GM21619 (cell line): ENCODE results near the gene GOLGA6L10.
"Not testable (repeated sequence)": the region's sequence is repeated elsewhere in the genome, so short reads cannot be mapped to it uniquely, and the experiment has no call there.

Source experiments
- ATAC-seq: cut with Tn5 transposase; IDR thresholded peaks from one replicate; pipeline ENCODE4 v1.9.1; 2021; ENCODE audit not compliant: unreplicated experiment

Gene GOLGA6L10

GRCh38 chr15:82319522-82320278 is 29.6 kb downstream of the GOLGA6L10 start:
- not testable (repeated sequence) for ATAC-seq

- not testable (repeated sequence) for ATAC-seq
Observed at GRCh38 chr15:82318281-82318680, 31.0 kb downstream of the GOLGA6L10 start.

GRCh38 chr15:82317516-82317915 is 31.8 kb downstream of the GOLGA6L10 start:
- ATAC-seq: not testable (repeated sequence)

DNA sequence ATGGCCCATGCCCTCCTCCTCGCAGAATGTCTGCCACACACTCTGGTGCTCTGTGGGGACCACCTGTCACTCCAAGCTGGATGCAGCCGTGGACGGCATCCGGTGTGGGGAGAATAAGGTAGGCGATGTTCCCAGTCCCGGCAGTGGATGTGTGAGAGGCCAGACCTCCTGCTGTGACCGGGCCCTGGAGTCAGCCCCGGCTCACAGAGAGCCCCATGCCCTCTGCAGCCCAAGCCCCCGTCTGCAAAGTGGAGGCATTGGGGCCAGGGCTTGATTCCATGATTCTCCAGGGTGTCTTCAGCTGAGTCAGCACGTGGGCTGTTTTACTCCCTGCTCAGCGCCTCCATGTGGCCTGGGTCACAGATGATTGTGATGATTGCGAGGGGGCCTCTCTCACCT is 32.2 kb downstream of the GOLGA6L10 start:
- ATAC-seq: no peak

GRCh38 chr15:82316247-82317090 is 32.8 kb downstream of the GOLGA6L10 start:
- not testable (repeated sequence) for ATAC-seq

DNA sequence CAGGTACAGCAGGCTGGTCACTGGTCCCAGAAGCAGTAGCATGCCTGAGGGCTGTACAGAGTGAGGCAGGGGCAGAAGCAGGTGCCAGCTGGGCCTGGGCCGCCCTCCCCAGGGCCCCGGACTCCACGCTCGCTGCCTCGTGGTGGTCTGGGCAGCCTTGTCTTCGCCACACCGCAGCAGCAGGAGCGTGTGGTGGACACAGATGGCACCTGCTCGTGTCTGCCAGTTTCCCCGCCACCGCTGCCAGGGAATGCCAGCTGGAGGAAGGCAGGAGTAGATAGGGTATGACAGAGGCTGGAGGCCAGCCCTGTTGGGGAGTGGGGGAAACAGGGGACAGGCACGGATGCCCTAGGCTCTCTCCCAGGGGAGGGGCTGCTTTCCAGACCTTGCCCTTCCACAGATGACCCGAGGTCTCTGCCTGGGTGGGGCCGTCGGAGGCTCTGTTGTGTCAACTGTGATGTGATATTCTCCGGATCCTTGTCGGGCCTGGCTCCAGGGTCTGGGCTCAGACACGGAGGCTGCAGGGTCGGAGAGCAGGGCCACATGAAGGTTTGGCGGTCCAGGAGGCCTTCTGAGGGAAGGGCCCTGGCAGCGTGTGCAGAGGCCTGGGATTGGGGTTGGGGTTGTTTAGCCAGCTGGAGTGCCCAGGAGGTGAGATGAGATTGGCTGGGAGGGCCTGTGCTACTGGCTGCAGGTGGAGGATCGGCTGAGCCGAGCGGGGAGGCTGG is 33.6 kb downstream of the GOLGA6L10 start:
- ATAC-seq: no peak

GRCh38 chr15:82314769-82315518 is 34.3 kb downstream of the GOLGA6L10 start:
- no peak for ATAC-seq

DNA sequence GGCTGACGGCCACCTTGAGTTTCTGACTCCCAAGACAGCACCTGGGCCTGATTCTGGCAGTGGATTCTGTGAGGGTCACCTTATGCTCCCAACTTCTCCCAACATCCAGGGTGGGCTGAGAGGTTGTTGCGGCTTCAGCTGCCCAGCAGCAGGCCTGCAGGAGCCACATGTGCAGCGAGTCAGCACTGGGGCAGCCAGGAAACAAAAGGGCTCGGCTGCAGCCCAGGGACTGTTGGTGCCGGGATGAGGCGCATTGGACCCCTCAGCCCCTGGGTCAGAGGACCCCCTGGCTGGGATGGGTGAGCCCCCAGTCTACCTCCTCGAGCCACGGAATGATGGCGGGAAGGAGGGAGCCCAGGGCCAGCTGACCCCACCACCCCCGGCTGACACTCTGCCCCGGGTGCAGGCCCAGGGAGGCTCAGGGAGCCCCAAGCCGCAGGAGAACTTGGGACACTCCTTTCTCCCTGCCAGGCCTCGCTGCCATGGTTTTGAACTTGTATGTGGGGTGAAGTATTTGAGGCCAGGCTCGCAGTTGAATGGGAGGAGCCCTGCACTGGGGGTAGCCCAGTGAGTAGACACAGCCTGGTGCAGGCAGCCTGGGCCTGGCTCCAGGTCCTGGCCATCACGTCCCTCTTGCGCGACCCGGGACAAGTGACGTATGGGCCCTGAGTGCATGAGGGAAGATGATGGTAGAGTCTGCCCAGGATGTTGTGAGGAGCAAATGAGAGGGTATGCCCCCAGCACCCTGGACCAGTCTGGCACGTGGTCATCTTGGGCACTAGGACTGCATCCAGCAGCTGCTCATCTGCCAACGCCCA is 35.1 kb downstream of the GOLGA6L10 start:
- ATAC-seq: not testable (repeated sequence)

DNA sequence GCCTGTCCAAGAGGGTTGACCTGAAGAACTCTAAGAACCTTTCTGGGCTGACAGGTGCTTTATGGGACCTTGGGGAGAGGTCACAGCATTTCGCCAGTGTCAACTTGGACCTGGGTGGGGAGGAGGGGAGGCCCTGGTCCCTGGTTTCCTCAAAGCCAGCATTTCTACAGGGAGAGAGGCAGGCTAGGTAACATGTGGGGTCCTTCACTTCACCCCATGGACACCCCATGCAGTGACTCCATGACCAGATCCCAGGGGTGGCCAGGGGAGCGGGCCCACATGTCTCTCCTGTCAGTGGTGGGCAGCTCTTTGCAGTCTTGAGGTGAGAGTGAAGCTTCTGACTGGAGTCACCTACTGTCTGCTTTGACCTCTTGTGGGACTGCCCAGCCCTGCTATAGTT is 35.8 kb downstream of the GOLGA6L10 start:
- ATAC-seq: no peak

DNA sequence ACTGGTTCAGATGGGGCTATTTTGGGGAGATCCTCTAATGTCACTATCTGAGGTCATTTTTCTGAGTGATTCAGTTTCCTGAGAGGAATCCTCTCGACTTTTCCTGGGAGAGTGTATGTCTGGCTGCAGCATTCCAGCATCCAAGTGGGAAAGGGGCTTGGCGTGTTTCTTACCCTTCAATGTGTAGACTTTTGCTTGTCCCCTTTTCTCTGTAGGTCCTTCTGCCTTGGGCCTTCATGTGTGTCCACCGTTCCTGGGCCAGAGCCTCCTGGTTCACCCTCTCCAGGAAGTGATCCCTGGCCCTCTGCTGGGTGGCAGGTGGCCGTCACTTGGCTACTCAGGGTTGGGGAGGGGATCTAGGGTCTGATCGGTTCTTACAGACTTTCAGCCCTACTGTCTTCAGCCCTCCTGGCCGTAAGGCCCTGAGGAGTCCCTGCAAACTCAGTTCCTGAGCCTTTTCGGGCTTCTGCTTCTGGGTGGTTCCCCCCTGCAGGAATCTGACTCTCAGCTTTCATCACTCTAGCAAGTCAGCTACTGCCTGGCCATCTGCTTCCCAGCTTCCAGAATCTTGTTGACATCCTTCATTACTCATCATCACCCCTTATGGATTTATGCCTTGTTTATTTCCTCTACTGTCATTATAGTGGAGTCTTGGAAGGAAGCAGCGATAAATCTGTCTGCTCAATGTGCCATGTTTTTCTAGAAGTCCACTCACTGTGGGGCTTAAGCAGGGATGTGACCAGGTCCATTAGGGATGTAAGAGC is 36.5 kb downstream of the GOLGA6L10 start:
- no peak for ATAC-seq

GRCh38 chr15:82311321-82311720 is 38.0 kb downstream of the GOLGA6L10 start:
- ATAC-seq: not testable (repeated sequence)

GRCh38 chr15:82309802-82310201 is 39.5 kb downstream of the GOLGA6L10 start:
- no peak for ATAC-seq

DNA sequence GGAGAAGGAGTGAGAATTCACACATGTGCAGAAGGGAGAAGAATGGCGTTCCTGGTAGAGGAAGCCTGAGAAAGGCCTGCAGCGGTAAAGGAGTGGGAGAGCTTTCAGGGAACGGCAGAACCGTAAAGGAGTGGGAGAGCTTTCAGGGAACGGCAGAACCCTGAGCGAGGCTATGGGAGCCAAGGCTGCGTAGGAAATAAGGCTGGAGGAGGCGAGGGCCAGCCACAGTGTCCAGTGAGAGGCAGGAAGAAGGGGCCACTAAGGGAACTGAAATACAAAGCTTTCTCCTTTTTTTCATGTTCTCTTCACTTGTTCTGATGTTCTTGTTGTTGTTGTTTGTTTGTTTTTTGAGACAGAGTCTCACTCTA is 41.6 kb downstream of the GOLGA6L10 start:
- ATAC-seq: no peak

DNA sequence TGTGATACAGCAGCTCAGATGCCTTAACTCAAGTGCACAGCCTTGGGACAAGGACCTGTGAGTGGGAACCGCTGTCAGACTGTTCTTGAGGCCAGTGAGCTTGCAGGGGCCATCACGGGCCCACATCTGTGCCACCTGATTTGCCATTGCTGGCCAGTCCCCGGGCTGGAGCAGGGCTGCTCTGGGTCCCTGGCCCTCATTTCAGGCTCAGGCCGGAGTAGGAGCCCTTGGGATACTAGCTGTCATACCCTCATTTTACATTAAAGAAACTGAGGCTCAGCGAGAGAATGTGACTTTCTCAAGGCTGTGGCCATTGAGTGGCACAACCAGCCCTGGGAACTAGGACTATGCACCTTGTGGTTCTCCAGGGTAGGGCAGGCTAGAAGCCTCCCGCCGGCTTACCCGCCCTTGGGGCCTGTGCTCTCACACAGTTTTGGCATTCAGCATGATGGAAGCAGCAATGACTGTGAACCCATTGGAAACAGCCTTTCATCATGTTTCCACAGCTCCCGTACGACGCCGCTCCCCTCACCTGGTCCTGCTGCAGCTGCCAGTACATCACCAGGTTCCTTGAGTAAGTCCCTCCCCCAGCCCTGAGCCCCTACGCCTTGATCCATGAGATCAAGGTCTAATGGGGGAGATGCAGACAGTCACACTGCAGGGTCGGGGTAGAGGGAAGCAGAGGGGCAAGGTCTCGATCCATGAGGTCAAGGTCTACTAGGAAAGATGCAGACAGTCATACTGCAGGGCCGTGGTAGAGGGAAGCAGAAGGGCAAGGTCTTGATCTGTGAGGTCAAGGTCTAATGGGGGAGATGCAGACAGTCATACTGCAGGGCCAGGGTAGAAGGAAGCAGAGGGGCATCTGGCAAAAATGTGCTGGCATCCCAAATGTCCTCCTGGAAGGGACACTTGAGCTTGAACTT is 42.2 kb downstream of the GOLGA6L10 start:
- ATAC-seq: no peak

GRCh38 chr15:82305621-82306048 is 43.6 kb downstream of the GOLGA6L10 start:
- no peak for ATAC-seq

GRCh38 chr15:82304778-82305090 is 44.5 kb downstream of the GOLGA6L10 start:
- no peak for ATAC-seq

DNA sequence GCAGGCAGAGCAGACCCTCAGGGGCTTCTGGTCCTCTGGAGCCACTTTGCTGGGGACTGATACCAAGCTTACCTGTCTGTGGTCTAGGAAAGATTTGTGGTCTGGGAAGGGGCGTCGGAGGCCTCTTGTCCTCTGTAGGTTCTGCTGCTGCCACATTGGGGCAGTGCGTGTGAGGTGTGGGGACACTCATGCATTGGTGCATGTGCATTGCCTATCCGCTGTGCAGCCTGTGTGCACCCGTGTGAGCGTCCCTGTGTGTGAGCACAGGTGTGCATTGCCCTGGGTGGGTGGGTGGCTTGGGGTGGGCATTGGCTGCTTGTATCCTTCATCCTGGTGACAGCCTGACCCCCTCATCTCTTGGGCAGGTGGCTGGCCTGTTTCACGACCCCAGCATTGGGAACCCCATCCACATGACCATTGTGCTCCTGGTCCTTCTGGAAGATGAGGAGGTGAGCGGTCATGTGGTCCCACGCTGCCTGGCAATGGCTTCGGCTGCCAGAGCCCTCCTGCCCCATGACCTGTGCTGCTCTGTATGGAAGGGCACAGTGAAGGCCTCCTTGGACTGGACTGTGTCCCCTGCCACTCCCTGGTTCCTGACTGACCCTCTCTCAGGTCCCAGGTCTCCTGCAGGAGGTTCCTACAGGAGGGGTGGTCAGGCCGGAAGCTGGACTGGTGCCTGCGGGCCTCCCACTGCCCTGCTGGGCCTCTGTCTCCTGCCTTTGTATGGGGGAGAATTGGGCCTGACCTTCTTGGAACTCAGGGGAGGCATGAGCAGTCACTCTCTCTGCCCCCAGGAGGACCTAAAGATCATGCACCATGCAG is 45.1 kb downstream of the GOLGA6L10 start:
- ATAC-seq: no peak
